Measurements from ENCODE around the gene CIAPIN1. TPM values are rescaled to one million over a fixed set of nuclear protein-coding genes. Genes with fewer than 3 reads are reported as not detected.
A peak's percentile ranks its signal among the peaks of the same experiment; 100 is the strongest.

The CIAPIN1 gene
- total RNA-seq, 2 donors from 2014 or later = 18.1 to 25.0 TPM

DNA sequence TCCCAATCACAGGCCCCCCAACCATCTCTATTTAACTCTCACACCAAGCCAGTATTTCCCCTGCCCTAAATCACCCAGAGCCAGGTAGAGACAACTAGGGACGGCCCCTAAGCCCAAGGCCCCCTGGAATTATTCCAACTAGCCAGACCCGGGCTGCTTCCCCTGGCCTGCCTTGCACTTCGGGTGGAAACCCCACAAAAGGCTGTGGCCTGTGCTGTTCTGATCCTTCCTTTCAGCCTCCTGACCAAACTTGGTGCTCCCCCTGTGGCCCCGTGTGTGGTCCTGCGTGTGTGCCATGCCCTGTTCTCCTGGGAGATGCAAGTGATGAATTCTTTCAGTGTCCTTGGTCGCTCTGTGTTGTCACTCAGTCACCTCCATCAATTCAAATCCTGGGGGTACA is 27.7 kb downstream of the CIAPIN1 start:
- TF ChIP-seq, protein P1, sequence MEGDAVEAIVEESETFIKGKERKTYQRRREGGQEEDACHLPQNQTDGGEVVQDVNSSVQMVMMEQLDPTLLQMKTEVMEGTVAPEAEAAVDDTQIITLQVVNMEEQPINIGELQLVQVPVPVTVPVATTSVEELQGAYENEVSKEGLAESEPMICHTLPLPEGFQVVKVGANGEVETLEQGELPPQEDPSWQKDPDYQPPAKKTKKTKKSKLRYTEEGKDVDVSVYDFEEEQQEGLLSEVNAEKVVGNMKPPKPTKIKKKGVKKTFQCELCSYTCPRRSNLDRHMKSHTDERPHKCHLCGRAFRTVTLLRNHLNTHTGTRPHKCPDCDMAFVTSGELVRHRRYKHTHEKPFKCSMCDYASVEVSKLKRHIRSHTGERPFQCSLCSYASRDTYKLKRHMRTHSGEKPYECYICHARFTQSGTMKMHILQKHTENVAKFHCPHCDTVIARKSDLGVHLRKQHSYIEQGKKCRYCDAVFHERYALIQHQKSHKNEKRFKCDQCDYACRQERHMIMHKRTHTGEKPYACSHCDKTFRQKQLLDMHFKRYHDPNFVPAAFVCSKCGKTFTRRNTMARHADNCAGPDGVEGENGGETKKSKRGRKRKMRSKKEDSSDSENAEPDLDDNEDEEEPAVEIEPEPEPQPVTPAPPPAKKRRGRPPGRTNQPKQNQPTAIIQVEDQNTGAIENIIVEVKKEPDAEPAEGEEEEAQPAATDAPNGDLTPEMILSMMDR (IDR thresholded peaks at IDR 0.05) = no peak
- Histone ChIP-seq H3K9me3 (no peaks in the 10 kb centered on the region), H3K36me3 (no peaks in the 10 kb centered on the region), H3K27ac (peak overlapping the region; percentile 69 to 79), H3K4me3 (no peak overlapping the region), H3K27me3 (replicated peaks; ENCODE audit: insufficient read depth) (no peaks in the 10 kb centered on the region), H3K4me1 (ENCODE audit: control insufficient read depth in 1 of 2, low read depth in 2 of 2) (peaks cover 10 to 40% of the 10 kb centered on the region in 2 donors)
- ATAC-seq (ENCODE audit: insufficient number of reproducible peaks, low FRiP score, low read depth) = no peak
- no peak for DNase-seq (ENCODE audit: low spot score)

DNA sequence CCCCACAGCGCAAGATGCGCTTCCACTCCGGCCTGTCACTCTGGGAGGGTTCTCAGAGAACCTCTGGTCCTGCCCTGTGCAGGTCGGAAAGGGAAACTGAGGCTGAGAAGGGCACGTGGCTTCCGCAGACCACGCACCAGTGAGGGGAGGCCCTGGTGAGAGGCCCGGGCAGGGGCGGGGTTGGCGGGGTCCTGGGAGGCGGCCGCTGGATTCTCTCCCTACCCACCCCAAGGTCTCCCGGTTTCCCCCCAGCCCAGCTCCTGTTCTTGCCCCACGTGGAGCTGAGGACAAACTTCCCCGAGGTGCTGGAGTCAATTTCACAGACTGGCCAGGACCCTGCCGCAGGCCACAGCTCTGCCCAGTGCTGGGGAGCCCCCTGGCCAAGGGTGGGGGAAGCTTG is 31.1 kb downstream of the CIAPIN1 start:
- H3K36me3 ChIP-seq = no peaks in the 10 kb centered on the region
- no peaks in the 10 kb centered on the region for H3K27me3 ChIP-seq (replicated peaks; ENCODE audit: insufficient read depth)
- ATAC-seq (ENCODE audit: insufficient number of reproducible peaks, low FRiP score, low read depth) (no peak), DNase-seq (ENCODE audit: low spot score) (no peak)
- TF ChIP-seq, protein P1 (IDR thresholded peaks at IDR 0.05) = no peak
- H3K27ac ChIP-seq = no peak overlapping the region
- H3K4me3 ChIP-seq = no peak overlapping the region
- H3K9me3 ChIP-seq = no peaks in the 10 kb centered on the region
- H3K4me1 ChIP-seq (ENCODE audit: control insufficient read depth in 1 of 2, low read depth in 2 of 2) = peaks cover 9 to 34% of the 10 kb centered on the region in 2 donors

DNA sequence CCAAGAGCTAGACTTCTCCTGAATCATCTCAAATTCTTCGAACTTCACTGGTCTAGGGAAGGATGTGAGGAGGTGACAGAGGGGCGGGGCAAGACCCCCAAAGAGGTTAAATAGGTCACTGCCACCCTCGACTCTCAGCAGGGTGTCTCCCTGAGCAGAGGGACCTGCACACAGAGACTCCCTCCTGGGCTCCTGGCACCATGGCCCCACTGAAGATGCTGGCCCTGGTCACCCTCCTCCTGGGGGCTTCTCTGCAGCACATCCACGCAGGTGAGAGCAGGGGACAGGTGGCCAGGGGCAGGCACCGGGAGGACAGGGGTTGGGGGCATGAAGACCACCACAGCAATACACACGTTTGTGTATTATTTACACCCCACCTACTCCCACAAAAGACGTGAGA is 33.5 kb downstream of the CIAPIN1 start:
- DNase-seq (ENCODE audit: low spot score) (no peak), ATAC-seq (ENCODE audit: insufficient number of reproducible peaks, low FRiP score, low read depth) (no peak)
- H3K9me3 ChIP-seq = no peaks in the 10 kb centered on the region
- no peaks in the 10 kb centered on the region for H3K27me3 ChIP-seq (replicated peaks; ENCODE audit: insufficient read depth)
- peaks cover 6 to 36% of the 10 kb centered on the region in 2 donors for H3K4me1 ChIP-seq (ENCODE audit: control insufficient read depth in 1 of 2, low read depth in 2 of 2)
- H3K4me3 ChIP-seq = no peak overlapping the region
- H3K36me3 ChIP-seq = no peaks in the 10 kb centered on the region
- no peak overlapping the region for H3K27ac ChIP-seq
- TF ChIP-seq, protein P1 (IDR thresholded peaks at IDR 0.05) = no peak

DNA sequence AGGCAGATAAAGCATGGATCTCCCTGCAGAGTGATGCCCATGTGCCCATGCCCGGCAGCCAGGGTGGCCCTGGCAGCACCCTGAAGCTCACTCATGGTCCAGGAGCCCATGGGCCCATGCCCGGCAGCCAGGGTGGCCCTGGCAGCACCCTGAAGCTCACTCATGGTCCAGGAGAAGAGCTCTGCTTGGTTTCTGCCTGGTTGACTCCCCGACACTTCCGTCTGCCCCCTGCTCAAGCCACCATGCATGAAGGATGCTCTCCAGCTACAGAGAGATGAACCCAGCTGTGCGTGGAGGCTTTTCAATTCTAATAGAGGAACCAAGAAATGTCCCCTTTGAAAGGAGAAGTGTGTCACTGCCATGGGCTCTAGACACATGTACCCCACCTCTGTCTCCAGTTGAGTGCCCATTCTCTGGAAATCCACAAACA is 33.9 kb downstream of the CIAPIN1 start:
- TF ChIP-seq, protein P1 (IDR thresholded peaks at IDR 0.05) = no peak
- Histone ChIP-seq H3K4me3 (no peak overlapping the region), H3K4me1 (ENCODE audit: control insufficient read depth in 1 of 2, low read depth in 2 of 2) (peaks cover 3 to 32% of the 10 kb centered on the region in 2 donors), H3K27ac (no peak overlapping the region), H3K27me3 (replicated peaks; ENCODE audit: insufficient read depth) (no peaks in the 10 kb centered on the region), H3K9me3 (no peaks in the 10 kb centered on the region), H3K36me3 (no peaks in the 10 kb centered on the region)
- ATAC-seq (ENCODE audit: insufficient number of reproducible peaks, low FRiP score, low read depth) (no peak), DNase-seq (ENCODE audit: low spot score) (no peak)

DNA sequence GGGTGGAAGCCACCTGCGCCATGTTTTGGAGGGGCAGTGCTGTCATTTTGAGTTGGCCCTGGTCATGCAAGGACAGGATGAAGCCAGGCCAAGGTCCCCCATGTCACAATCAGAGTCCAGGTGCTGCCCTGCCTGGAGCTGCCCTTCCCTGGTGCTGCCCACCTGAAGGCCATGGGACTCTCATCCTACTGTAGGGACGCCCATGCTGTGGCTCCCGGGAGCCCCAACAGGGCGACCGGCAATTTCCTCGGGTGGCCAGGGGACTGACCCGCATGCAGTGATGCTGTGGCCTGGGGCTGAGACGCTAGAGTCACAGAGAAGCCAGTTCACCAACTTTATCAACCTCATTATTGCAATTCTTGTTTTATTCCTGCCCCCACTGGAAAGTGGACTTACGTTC is 34.6 kb downstream of the CIAPIN1 start:
- no peak for DNase-seq (ENCODE audit: low spot score)
- ATAC-seq (ENCODE audit: insufficient number of reproducible peaks, low FRiP score, low read depth) = no peak
- H3K27ac ChIP-seq = no peak overlapping the region
- no peak overlapping the region for H3K4me3 ChIP-seq
- peaks cover 3 to 24% of the 10 kb centered on the region in 2 donors for H3K4me1 ChIP-seq (ENCODE audit: control insufficient read depth in 1 of 2, low read depth in 2 of 2)
- TF ChIP-seq, protein P1 (IDR thresholded peaks at IDR 0.05) = no peak
- H3K9me3 ChIP-seq = no peaks in the 10 kb centered on the region
- H3K27me3 ChIP-seq (replicated peaks; ENCODE audit: insufficient read depth) = no peaks in the 10 kb centered on the region
- no peaks in the 10 kb centered on the region for H3K36me3 ChIP-seq
